ENCODE results near the gene EPX.

The EPX gene

DNA sequence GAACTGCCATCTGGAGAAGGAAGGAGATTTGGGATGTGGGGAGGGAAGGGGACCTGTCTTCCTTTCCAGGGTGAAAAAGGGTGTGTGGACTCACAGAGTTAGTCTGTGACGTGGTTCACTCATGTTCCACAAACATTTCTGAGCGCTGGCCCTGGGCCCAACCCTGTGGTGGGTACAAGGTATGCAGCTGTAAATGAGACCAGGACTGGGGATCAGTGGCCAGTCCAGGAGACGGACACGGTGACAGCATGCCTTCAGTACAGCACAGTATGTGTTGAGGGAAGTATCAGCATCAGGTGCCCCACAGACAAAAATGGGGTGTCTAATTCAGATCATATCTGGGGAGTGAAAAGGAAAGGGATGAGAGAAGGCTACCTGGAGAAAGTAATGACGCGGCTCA is 5.5 kb upstream of the EPX start:
- TF ChIP-seq, protein P1, sequence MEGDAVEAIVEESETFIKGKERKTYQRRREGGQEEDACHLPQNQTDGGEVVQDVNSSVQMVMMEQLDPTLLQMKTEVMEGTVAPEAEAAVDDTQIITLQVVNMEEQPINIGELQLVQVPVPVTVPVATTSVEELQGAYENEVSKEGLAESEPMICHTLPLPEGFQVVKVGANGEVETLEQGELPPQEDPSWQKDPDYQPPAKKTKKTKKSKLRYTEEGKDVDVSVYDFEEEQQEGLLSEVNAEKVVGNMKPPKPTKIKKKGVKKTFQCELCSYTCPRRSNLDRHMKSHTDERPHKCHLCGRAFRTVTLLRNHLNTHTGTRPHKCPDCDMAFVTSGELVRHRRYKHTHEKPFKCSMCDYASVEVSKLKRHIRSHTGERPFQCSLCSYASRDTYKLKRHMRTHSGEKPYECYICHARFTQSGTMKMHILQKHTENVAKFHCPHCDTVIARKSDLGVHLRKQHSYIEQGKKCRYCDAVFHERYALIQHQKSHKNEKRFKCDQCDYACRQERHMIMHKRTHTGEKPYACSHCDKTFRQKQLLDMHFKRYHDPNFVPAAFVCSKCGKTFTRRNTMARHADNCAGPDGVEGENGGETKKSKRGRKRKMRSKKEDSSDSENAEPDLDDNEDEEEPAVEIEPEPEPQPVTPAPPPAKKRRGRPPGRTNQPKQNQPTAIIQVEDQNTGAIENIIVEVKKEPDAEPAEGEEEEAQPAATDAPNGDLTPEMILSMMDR (IDR thresholded peaks at IDR 0.05; ENCODE audit: low read depth, low read length) = no peak
- no peak for DNase-seq (ENCODE audit: extremely low read depth, low read depth)

DNA sequence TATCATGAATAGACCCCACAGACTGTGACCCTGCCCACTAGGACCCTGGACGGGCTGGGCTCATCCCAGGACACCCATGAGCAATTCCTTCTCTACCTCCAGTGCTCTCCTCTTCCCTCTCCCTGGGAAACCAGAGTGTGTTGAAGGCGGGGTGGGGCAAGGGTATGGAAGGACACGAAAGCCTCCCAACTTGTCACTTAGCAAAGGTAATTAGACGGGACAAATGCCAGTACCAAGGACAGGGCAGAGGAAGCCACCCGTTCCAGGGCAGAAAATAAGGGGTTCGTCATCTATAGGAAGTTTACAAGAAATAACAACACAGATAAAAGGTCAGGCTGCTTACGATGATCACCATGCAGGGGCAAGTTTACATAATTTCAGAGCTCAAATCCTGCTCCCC is 4.9 kb upstream of the EPX start:
- no peak for DNase-seq (ENCODE audit: extremely low read depth, low read depth)
- TF ChIP-seq, protein P1 (IDR thresholded peaks at IDR 0.05; ENCODE audit: low read depth, low read length) = no peak

DNA sequence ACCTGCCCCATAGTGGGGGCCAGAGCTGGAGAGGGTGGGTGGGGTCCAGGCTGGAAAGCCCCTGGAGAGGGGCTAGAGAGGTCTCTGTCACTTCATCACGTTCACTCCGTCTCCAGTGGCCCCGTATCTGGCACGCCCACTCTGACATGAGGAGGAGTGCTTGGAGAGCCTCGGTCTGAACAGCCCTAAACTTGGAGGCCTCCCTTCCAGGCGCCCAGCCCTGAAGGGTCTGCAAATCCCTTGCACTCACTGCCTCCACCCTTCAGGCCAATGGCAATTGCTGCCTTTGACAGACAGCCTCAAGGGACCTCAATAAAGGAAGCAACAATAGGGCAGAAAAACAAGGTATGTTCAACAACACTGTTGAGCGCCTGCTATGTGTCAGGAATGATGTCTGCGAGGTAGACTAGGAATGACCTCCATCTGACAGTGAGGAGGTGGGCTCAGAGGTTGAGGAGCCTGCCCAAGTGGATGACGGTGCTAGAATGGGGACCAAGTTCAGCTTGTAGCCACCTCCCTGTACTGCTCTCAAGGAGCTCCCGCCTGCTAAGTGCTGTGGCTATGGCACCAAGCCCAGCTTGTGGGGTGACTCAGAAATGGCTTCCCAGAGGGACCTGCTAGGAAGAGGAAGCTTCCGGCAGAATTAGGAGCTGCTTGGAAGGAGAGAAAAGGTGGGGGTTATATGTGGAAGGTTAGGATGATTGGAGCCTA is 2.9 kb upstream of the EPX start:
- DNase-seq (ENCODE audit: extremely low read depth, low read depth) = peak; percentile 14
- TF ChIP-seq, protein P1 (IDR thresholded peaks at IDR 0.05; ENCODE audit: low read depth, low read length) = no peak

DNA sequence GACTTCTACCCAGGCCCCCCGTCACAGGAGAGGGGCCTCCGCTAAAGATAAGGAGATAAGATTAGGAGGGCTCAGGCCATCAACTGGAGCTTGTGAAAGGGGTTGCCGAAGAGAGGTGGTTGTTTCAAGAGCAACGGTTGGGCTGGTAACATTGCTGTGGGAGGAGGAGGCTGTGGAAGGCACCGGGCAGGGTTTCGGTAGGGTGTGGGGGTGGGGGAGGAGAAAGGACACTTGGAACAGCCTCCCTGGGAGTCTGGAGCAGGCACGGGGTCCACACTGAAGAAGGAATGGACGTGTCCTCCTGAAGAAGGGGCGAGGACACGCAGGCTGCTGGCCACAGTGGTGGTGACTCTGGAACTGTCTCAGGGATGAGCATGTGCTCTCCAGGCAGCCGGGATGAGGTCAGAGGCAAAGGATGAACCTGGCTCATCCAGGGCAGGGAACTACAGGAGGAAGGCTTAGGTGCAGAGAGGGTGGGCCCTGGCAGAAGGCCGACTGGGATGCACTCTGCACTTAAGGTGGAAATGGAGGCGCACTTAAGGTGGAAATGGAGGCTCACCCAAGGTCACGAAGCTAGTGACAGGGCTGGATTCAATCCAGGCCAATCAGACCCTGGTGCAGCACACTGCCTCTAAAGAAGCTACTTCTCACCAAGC is 1.2 kb upstream of the EPX start:
- no peak for DNase-seq (ENCODE audit: extremely low read depth, low read depth)
- TF ChIP-seq, protein P1 (IDR thresholded peaks at IDR 0.05; ENCODE audit: low read depth, low read length) = no peak

DNA sequence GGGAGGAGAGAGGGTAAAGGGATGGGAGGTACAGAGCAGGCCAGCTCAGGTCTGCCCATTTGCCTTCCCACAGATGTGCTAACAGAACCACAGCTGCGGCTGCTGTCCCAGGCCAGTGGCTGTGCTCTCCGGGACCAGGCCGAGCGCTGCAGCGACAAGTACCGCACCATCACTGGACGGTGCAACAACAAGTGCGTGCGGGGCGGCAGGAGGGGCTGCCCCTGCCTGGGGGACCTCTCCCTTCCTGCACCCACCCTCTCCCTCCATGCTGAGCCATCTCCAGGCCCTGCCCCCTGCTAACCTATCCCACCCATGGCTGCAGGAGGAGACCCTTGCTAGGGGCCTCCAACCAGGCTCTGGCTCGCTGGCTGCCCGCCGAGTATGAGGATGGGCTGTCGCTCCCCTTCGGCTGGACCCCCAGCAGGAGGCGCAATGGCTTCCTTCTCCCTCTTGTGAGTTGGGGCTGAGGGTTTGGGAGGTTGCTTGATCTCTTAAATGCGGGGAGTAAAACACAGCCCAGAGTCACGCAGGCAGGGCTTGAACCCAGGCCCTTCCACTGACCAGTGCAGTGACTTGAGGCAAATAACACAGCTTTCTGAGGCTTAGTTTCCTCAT is 1.2 kb downstream of the EPX start:
- DNase-seq (ENCODE audit: extremely low read depth, low read depth) = no peak
- TF ChIP-seq, protein P1 (IDR thresholded peaks at IDR 0.05; ENCODE audit: low read depth, low read length) = no peak

DNA sequence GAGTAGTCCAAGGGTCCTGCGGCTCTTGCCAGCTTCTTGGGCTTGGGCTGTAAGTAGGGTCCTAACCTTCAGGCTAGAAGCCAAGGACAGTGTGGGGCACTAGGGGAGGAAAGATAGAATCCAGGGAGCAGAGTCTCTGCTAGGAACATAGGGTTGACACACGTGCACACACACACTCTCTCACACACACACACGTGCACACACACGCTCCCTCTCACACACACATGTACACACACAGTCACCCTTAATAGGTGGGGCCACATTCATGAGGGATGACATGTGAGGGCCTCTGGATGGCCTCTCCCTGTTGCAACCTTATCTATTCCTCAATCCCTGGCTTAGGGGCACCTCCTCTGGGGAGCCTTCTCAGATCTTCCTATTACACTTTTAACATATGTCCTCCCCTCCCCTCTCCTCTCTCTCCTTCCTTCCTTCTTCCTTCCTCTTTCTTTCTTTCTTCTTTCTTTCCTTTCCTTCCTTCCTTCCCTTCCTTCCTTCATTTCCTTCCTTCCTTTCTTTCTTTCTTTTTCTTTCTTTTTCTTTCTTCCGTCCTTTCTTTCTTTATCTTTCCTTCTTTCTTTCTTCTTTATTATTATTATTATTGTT is 3.1 kb downstream of the EPX start:
- TF ChIP-seq, protein P1 (IDR thresholded peaks at IDR 0.05; ENCODE audit: low read depth, low read length) = no peak
- no peak for DNase-seq (ENCODE audit: extremely low read depth, low read depth)

DNA sequence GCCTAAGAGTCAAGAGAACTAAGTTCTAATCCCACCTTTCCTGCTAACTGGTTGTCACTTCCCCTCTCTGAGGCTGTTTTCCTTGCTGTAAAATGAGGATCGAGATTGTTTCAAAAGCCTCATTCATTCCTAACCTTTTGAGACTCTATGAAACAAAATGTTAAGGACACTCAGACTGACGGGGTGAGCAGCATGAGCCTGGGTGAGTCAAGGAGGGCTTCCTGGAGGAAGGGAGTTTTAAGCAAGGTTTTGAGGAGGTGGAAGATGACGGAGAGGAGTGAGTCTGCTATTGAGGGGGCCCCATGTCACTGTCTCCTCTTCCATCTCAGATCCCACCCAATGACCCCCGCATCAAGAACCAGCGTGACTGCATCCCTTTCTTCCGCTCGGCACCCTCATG is 4.1 kb downstream of the EPX start:
- no peak for DNase-seq (ENCODE audit: extremely low read depth, low read depth)
- TF ChIP-seq, protein P1 (IDR thresholded peaks at IDR 0.05; ENCODE audit: low read depth, low read length) = no peak

Data from AG09319 (cell line).